GM12872 (cell line): Measurements from ENCODE around the gene GLIS2.

ENCODE experiments used
- CTCF ChIP-seq: IDR thresholded peaks from 3 replicates; pipeline ENCODE4 v1.5.1; 2011; ENCODE audit warnings: low read depth, mild to moderate bottlenecking, low read length, moderate library complexity; ENCODE audit not compliant: insufficient read depth

The GLIS2 gene

GRCh38 chr16:4340443-4340842 lies 24.6 kb downstream of the GLIS2 start:
- no peak for TF ChIP-seq CTCF

DNA sequence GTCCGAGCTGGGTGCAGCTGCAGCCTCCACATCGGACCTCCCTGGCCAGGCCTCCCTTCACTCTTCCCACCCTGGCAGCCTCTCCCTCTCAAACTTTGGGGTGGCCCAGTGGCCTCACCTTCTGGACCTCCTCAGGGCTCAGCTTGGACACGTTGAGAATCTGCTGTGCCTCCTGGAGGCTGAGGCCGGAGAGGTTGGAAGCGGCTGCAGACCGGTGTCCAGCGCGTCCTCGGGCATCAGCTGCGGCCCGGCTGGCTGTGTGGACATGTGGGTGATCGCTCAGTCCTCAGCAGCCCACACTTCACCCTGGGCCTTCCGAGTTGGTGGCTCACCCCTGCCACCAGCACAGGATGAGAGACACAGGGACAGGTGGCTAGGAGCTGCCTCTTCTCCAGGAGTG lies 25.4 kb downstream of the GLIS2 start:
- TF ChIP-seq CTCF: no peak

DNA sequence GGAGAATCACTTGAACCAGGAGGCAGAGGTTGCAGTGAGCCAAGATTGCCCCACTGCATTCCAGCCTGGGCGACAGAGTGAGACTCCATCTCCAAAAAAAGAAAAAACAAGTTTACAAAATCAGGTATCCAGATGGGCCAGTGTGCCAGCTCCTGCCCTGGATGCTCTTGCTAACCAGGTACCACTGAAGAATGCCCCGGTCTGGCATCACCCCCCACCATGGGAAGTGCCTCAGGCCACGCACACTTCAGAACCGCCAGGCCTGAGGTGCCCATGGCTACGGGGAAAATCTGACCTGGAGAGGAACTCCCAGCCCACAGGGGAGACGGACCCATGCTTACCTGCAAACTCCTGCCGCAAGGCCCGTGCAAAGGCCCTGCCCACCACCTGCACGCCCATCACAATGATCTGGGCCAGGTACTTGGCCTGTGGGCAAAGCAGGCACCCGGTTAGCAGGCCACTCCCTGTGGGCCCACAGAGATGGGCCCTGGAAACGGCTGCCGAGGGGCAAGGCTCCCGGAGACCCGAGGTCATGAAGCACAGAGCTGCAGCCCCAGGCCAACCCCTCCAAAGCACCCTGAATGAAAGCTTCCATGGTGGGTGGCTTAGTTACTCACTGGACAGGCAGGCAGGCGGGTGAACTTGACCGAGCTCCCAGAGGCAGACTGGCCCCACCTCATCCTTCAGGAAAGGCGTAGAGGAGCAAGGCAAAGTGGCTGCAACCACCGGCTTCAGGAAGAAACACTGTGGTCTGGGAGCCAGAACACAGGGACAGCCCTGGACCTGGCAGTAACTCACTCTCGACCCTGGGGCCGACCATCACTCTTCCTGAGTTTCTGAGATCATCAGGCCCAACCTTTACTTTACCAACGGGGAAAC lies 27.2 kb downstream of the GLIS2 start:
- no peak for TF ChIP-seq CTCF

GRCh38 chr16:4344983-4345835 lies 29.3 kb downstream of the GLIS2 start:
- TF ChIP-seq CTCF: no peak

DNA sequence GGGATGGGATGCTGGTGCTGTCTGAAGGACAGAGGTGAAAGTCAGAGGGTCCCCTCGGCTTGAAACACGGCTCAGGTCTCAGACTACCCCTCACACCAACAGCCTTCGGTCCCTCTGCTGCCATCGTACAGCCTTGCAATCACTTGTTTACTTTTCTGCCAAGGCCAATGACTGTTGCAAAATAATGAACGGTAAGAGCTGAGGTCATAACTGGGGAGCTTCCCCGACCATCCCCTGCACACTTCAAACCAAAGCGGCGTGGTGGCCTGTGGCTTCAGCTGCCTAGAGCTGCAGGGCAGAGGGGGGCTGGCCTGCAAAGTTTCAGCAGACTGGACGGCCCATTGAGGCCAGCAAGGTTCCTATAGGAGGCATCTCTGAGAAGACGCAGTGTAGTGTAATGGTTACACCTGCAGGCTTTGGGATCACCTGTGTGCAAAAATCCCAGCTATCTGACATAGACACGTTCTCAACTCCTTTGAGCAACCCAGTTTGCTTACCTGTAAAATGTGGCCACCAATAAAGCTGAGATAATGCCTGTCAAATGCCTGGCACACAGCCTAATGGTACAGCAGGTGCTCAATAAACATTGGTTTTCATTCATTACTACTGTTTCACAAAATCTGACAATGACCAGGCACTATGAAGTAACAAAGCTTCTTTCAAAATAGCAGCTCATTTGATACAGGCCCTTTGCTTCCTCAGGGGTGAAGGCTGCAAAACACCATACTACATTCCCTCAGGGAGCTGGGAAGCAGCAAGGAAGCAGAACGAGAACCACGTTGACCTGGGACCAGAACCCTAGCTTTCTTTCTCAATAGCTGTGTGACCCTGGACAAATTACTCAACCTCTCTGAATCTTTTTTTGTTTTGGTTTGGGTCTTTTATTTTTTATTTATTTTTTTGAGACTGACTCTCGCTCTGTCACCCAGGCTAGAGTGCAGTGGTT lies 30.2 kb downstream of the GLIS2 start:
- TF ChIP-seq CTCF: no peak

DNA sequence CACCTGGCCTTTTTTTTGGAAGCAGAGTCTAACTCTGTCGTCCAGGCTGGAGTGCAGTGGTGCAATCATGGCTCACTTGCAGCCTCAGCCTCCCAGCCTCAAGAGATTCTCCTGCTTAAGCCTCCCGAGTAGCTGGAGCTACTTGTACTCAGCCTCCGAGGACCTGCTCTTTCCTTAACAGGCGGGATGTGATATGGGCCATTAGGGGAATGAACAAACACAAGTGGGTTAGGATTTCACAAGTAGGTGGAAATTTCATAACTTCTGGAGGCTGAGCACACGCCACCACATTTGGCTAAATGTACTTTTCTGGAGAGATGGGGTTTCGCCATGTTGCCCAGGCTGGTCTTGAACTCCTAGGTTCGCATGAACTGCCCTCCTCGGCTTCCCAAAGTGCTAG lies 31.1 kb downstream of the GLIS2 start:
- no peak for TF ChIP-seq CTCF
